OCI-LY7 (cell line): Measurements from ENCODE around the gene FCHO2. TPM values are rescaled to one million over a fixed set of nuclear protein-coding genes. Genes with fewer than 3 reads are reported as not detected.
"Not testable (repeated sequence)": the region's sequence is repeated elsewhere in the genome, so short reads cannot be mapped to it uniquely, and the experiment has no call there.

Experiments used
- BruUV-seq: library from RNA; stranded (reverse); fragments of 400-500 nt; replicated peaks from 2 replicates; lab custom pipeline; 2021; lab: Mats Ljungman, UMichigan
- CTCF ChIA-PET: fragments of 300-600 bp; sonication (Branson Sonifier 250); formaldehyde crosslinking; loops from one replicate; lab custom pipeline; 2022; ENCODE audit warnings: antibody characterized with exemption; ENCODE audit not compliant: unreplicated experiment; lab: Charles Lee
- POLR2A ChIA-PET: fragments of 300-600 bp; sonication (Branson Sonifier 250); formaldehyde crosslinking; loops from one replicate; lab custom pipeline; 2022; ENCODE audit warnings: antibody characterized with exemption; lab: Charles Lee
- DNase-seq: peaks from one replicate; pipeline ENCODE4 v3.0.0-alpha.2; 2015; ENCODE audit warnings: low spot score
- H2AFZ ChIP-seq: fragments of 200-600 bp; sonication (generic), shearing (Covaris generic); 2 replicates; pipeline ENCODE4 v1.6.1; 2014; ENCODE audit warnings: mild to moderate bottlenecking, antibody characterized with exemption, low read length, moderate library complexity
- H3K27ac ChIP-seq: fragments of 200-600 bp; sonication (generic); 2 replicates; pipeline ENCODE4 v1.5.1; 2014; ENCODE audit warnings: mixed run types, low read depth, mild to moderate bottlenecking, moderate library complexity, low read length, inconsistent platforms; ENCODE audit not compliant: poor library complexity, severe bottlenecking
- H3K36me3 ChIP-seq: fragments of 200-600 bp; sonication (generic); 2 replicates; pipeline ENCODE4 v1.6.1; 2014; ENCODE audit warnings: mild to moderate bottlenecking, antibody characterized with exemption, low read length, moderate library complexity, mixed read lengths; ENCODE audit not compliant: insufficient read depth
- H3K4me1 ChIP-seq: fragments of 200-600 bp; sonication (generic); 2 replicates; pipeline ENCODE4 v1.5.1; 2014; ENCODE audit warnings: mild to moderate bottlenecking, low read length; ENCODE audit not compliant: insufficient read depth, poor library complexity, severe bottlenecking
- H3K4me2 ChIP-seq: fragments of 200-600 bp; sonication (generic); 2 replicates; pipeline ENCODE4 v1.6.1; 2014; ENCODE audit warnings: mild to moderate bottlenecking, low read length
- H3K4me3 ChIP-seq: fragments of 200-600 bp; sonication (generic); 2 replicates; pipeline ENCODE4 v1.5.1; 2014; ENCODE audit warnings: mild to moderate bottlenecking, low read depth, low read length; ENCODE audit not compliant: poor library complexity, severe bottlenecking
- H3K79me2 ChIP-seq: fragments of 200-600 bp; sonication (generic); 2 replicates; pipeline ENCODE4 v1.6.1; 2016; ENCODE audit warnings: low read depth, mild to moderate bottlenecking, low read length, moderate library complexity, mixed read lengths; ENCODE audit not compliant: insufficient read depth
- H3K9me2 ChIP-seq: fragments of 200-600 bp; sonication (generic); 2 replicates; pipeline ENCODE4 v1.6.1; 2016; ENCODE audit warnings: mild to moderate bottlenecking, low read length, mixed read lengths; ENCODE audit not compliant: insufficient read depth
- H3K9me3 ChIP-seq: fragments of 200-600 bp; sonication (generic); 2 replicates; pipeline ENCODE4 v1.6.1; 2014; ENCODE audit warnings: mild to moderate bottlenecking, mixed run types, low read length, mixed read lengths
- H4K20me1 ChIP-seq: fragments of 200-600 bp; sonication (generic); 2 replicates; pipeline ENCODE4 v1.6.1; 2014; ENCODE audit warnings: mild to moderate bottlenecking, antibody characterized with exemption, low read length, moderate library complexity, mixed read lengths; ENCODE audit not compliant: insufficient read depth
- EZH2phosphoT487 ChIP-seq: fragments of 200-600 bp; sonication (generic); IDR thresholded peaks from 2 replicates; pipeline ENCODE4 v1.6.1; 2018; ENCODE audit warnings: low read depth, borderline replicate concordance, mild to moderate bottlenecking, mixed run types, antibody characterized with exemption, low read length, moderate library complexity, mixed read lengths
- intact Hi-C: fragments of 100-400 bp; cut with micrococcal nuclease; formaldehyde crosslinking; loops from one replicate; pipeline ENCODE4 v1.10.0; 2022; ENCODE audit not compliant: unreplicated experiment
- total RNA-seq, 2 experiments: library from RNA; depleted of rRNA in 1 of 2; stranded (reverse); fragments of >200 nt in 1 of 2; shearing (Covaris generic) in 1 of 2; gene quantifications; 2 replicates each; pipeline ENCODE4 v1.2.3, GENCODE V29; 2014 to 2022
- TF ChIP-seq, protein P1 (sequence below): fragments of 200-600 bp; sonication (generic); conservative IDR thresholded peaks from 2 replicates; pipeline ENCODE4 v1.5.1; 2014; ENCODE audit warnings: mild to moderate bottlenecking, antibody characterized with exemption, low read length, moderate library complexity, mixed read lengths

FCHO2 gene
- total RNA-seq, 2 experiments from 2014 or later: 7.2 to 7.8 TPM

GRCh38 chr5:72934953-72935725 lies 20.7 kb upstream of the FCHO2 start:
- H3K4me3 ChIP-seq, H3K9me2 ChIP-seq, H3K4me2 ChIP-seq, H3K9me3 ChIP-seq, H3K36me3 ChIP-seq, CTCF ChIA-PET, BruUV-seq, H2AFZ ChIP-seq, H3K79me2 ChIP-seq, intact Hi-C loops, H3K27ac ChIP-seq, H3K4me1 ChIP-seq, DNase-seq, POLR2A ChIA-PET, H4K20me1 ChIP-seq: not testable (repeated sequence)

- POLR2A ChIA-PET: no interaction called here
Observed at GRCh38 chr5:72936893-72937292, 18.9 kb upstream of the FCHO2 start.

GRCh38 chr5:72937517-72938061 lies 18.3 kb upstream of the FCHO2 start:
- POLR2A ChIA-PET: interaction anchor here (0.7 kb wide), 1 partner anchor 19 kb away, joined by 3 read pairs; no protein-coding TSS in a partner anchor
- H3K4me3 ChIP-seq: no peak overlapping the region
- no peak overlapping the region for H3K27ac ChIP-seq
- BruUV-seq: no TSS peak
- no peaks in the 10 kb centered on the region for H4K20me1 ChIP-seq
- CTCF ChIA-PET: no interaction called here
- no peak for DNase-seq
- intact Hi-C loops: no loop called here
- TF ChIP-seq, protein P1, sequence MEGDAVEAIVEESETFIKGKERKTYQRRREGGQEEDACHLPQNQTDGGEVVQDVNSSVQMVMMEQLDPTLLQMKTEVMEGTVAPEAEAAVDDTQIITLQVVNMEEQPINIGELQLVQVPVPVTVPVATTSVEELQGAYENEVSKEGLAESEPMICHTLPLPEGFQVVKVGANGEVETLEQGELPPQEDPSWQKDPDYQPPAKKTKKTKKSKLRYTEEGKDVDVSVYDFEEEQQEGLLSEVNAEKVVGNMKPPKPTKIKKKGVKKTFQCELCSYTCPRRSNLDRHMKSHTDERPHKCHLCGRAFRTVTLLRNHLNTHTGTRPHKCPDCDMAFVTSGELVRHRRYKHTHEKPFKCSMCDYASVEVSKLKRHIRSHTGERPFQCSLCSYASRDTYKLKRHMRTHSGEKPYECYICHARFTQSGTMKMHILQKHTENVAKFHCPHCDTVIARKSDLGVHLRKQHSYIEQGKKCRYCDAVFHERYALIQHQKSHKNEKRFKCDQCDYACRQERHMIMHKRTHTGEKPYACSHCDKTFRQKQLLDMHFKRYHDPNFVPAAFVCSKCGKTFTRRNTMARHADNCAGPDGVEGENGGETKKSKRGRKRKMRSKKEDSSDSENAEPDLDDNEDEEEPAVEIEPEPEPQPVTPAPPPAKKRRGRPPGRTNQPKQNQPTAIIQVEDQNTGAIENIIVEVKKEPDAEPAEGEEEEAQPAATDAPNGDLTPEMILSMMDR: no peak
- TF ChIP-seq EZH2phosphoT487: no peak
- no peaks in the 10 kb centered on the region for H3K9me3 ChIP-seq
- no peaks in the 10 kb centered on the region for H3K79me2 ChIP-seq
- H3K9me2 ChIP-seq: no peaks in the 10 kb centered on the region
- no peaks in the 10 kb centered on the region for H3K4me1 ChIP-seq
- peak overlapping the region; percentile 49 for H2AFZ ChIP-seq
- no peak overlapping the region for H3K4me2 ChIP-seq
- no peaks in the 10 kb centered on the region for H3K36me3 ChIP-seq

More at GRCh38 chr5:72936893-72937292, 18.9 kb upstream of the FCHO2 start:
- Histone ChIP-seq H4K20me1 (no peaks in the 10 kb centered on the region), H3K36me3 (no peaks in the 10 kb centered on the region), H2AFZ (peak overlapping the region; percentile 49; the same call in 1 of the 2 replicates), H3K9me3 (no peaks in the 10 kb centered on the region), H3K4me2 (no peak overlapping the region), H3K27ac (no peak overlapping the region), H3K4me1 (no peaks in the 10 kb centered on the region), H3K4me3 (no peak overlapping the region), H3K9me2 (no peaks in the 10 kb centered on the region), H3K79me2 (no peaks in the 10 kb centered on the region)
- no peak for TF ChIP-seq EZH2phosphoT487
- TF ChIP-seq, protein P1: no peak
- BruUV-seq: no TSS peak
- CTCF ChIA-PET: no interaction called here
- intact Hi-C loops: no loop called here
- no peak for DNase-seq
